SK-N-SH treated with all-trans-retinoic acid at 6 μM for 48 hours (cell line): ENCODE data around the gene GRK3.

ENCODE experiments used
- ATAC-seq: fragments of 200-7000 bp; cut with Tn5 transposase; 3 replicates; pipeline ENCODE4 v1.9.1; 2020; ENCODE audit warnings: mild to moderate bottlenecking, moderate library complexity
- BACH2 ChIP-seq: fragments of 250-450 bp; sonication (Bioruptor Pico); IDR thresholded peaks from 2 replicates; pipeline ENCODE4 v1.9.0; 2021; ENCODE audit warnings: mild to moderate bottlenecking, borderline replicate concordance
- CREB5 ChIP-seq: fragments of 250-450 bp; sonication (Bioruptor Pico); IDR thresholded peaks from 2 replicates; pipeline ENCODE4 v1.5.1; 2020; ENCODE audit warnings: low read depth, mild to moderate bottlenecking, moderate library complexity
- CSDC2 ChIP-seq: fragments of 250-450 bp; sonication (Bioruptor Pico); IDR thresholded peaks from 2 replicates; pipeline ENCODE4 v1.5.0; 2020; ENCODE audit warnings: mild to moderate bottlenecking, moderate library complexity
- CSRNP3 ChIP-seq: fragments of 250-450 bp; sonication (Bioruptor Pico); IDR thresholded peaks from 2 replicates; pipeline ENCODE4 v1.5.1; 2021; ENCODE audit warnings: mild to moderate bottlenecking, moderate library complexity
- ESRRG ChIP-seq: fragments of 250-450 bp; sonication (Bioruptor Pico); IDR thresholded peaks from 2 replicates; pipeline ENCODE4 v1.6.1; 2021; ENCODE audit warnings: mild to moderate bottlenecking
- GLIS3 ChIP-seq: fragments of 250-450 bp; sonication (Bioruptor Pico); IDR thresholded peaks from 2 replicates; pipeline ENCODE4 v1.5.0; 2020; ENCODE audit warnings: mild to moderate bottlenecking, moderate library complexity
- ISL1 ChIP-seq: fragments of 250-450 bp; sonication (Bioruptor Pico); IDR thresholded peaks from 2 replicates; pipeline ENCODE4 v2.1.2; 2022; ENCODE audit warnings: mild to moderate bottlenecking, moderate library complexity
- OSR1 ChIP-seq: fragments of 250-450 bp; sonication (Bioruptor Pico); IDR thresholded peaks from 2 replicates; pipeline ENCODE4 v1.8.0; 2022; ENCODE audit warnings: moderate library complexity, mild to moderate bottlenecking, inconsistent platforms
- POU6F1 ChIP-seq: fragments of 250-450 bp; sonication (Bioruptor Pico); IDR thresholded peaks from 2 replicates; pipeline ENCODE4 v1.8.0; 2021; ENCODE audit warnings: low read depth, mild to moderate bottlenecking, moderate library complexity, borderline replicate concordance
- PPARA ChIP-seq: fragments of 250-450 bp; sonication (Bioruptor Pico); IDR thresholded peaks from 2 replicates; pipeline ENCODE4 v1.5.0; 2020; ENCODE audit warnings: mild to moderate bottlenecking, borderline replicate concordance
- SNAI2 ChIP-seq: fragments of 250-450 bp; sonication (Bioruptor Pico); IDR thresholded peaks from 2 replicates; pipeline ENCODE4 v1.5.0; 2020; ENCODE audit warnings: mild to moderate bottlenecking, moderate library complexity
- TOX ChIP-seq: fragments of 250-450 bp; sonication (Bioruptor Pico); IDR thresholded peaks from 2 replicates; pipeline ENCODE4 v1.8.0; 2021; ENCODE audit warnings: mild to moderate bottlenecking, moderate library complexity, borderline replicate concordance
- TSHZ2 ChIP-seq: fragments of 250-450 bp; sonication (Bioruptor Pico); IDR thresholded peaks from 2 replicates; pipeline ENCODE4 v1.5.0; 2020; ENCODE audit warnings: mild to moderate bottlenecking, moderate library complexity
- ZC3H10 ChIP-seq: fragments of 250-450 bp; sonication (Bioruptor Pico); IDR thresholded peaks from 2 replicates; pipeline ENCODE4 v1.5.1; 2021; ENCODE audit warnings: mild to moderate bottlenecking, moderate library complexity
- ZFP3 ChIP-seq: fragments of 250-450 bp; sonication (Bioruptor Pico); IDR thresholded peaks from 2 replicates; pipeline ENCODE4 v1.5.0; 2020; ENCODE audit warnings: mild to moderate bottlenecking, moderate library complexity
- ZFP30 ChIP-seq: fragments of 450-650 bp; formaldehyde crosslinking; IDR thresholded peaks from 2 replicates; pipeline ENCODE4 v1.5.0; 2022; ENCODE audit warnings: mild to moderate bottlenecking, moderate library complexity
- ZNF565 ChIP-seq: fragments of 450-650 bp; formaldehyde crosslinking; conservative IDR thresholded peaks from 2 replicates; pipeline ENCODE4 v1.5.0; 2020; ENCODE audit warnings: low read depth, mild to moderate bottlenecking, moderate library complexity
- ZNF70 ChIP-seq: fragments of 450-650 bp; formaldehyde crosslinking; IDR thresholded peaks from 2 replicates; pipeline ENCODE4 v1.5.0; 2020; ENCODE audit warnings: mild to moderate bottlenecking, moderate library complexity

GRK3 gene

DNA sequence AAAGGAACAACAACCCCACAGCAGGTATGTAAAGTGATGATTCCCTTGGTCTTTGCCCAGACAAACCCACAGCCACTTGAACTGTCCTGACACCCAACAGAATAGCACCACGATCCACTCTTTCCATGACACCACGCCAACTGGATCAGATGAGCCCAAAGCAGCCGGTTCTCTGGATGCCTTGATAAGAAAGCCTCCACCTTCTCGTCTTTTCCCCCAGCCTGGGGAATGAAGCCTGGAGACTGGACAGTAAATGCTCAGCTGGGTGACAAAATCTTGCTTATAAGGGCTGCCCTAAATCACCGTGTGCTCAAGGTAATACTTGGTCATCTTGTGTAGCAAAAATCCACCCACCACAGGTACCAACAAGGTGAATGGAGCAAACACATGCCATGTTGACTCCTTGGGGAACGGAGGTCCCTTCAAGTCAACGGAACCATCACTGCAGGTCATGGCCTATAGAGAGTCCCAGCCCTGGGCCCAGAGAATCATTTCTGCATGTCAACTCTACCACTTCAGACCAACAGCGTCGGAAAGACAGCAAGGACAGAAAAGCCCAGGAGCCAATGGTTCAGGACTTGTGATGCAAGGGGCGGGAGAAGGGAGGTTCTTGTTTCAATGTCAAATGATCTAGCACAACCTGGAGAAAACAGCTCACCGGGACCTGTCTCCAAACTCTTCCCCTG is 175.3 kb downstream of the GRK3 start:
- TF ChIP-seq ISL1 (CRISPR knock-in tag), result no peak
- no peak for TF ChIP-seq ZNF70 (CRISPR knock-in tag)
- TF ChIP-seq CREB5 (CRISPR knock-in tag), result no peak
- no peak for TF ChIP-seq ESRRG (CRISPR knock-in tag)
- no peak for TF ChIP-seq PPARA
- TF ChIP-seq OSR1 (CRISPR knock-in tag), result no peak
- no peak for ATAC-seq

DNA sequence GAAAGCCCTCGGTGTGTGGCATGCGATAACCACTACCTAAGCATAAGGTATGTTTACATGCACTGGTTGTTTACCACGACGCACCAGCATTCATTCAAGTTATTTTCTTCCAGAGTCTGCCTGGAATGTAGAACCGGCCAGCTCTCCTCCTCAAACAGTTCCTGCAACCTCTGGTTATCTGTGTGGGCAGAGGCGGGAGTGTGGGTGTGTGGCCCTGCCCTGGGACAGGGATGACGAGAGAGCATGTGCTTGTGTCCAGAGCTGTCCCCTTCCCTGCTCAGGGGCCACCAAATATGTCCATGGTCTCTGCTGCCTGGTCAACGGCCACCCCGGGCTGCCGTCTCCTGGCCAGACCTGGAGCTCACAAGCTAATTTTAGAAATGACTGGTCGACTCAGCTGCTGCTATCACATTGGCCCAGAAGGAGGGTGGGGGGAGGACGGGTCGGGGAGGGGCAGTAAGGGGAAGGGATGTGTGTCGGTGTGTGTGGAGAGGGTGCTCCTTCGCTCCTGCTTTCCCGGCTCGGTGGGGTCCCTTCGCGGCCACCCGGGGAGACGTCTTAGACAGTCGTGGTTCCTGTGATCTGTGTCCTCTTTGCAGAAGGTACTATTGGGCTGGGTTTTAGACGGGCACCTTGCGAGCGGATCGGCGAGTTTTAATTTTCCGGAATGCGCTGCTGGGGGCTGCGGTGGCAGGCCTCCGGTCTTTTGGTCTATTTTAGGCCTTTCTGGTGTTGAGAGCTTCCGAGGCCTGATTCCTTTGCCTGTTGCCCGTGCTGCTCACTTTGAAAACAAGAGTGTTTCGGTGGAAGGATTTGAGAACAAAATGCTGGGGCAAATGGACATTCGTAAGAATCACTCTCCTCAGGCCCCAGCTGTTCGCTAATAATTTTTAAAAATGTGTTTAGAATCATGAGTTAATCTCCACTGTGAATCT is 177.5 kb downstream of the GRK3 start, which contains the start of gene MYO18B:
MYO18B (plus strand) TSS at position 497 of the 935 bp plus-strand sequence. CDS start 18,905 bp downstream, outside the sequence.
- no peak for ATAC-seq

More for the DNA sequence above, 177.5 kb downstream of the GRK3 start, which contains the start of gene MYO18B:
- TF ChIP-seq BACH2 (CRISPR knock-in tag), result no peak
- no peak for TF ChIP-seq CSRNP3 (CRISPR knock-in tag)
- TF ChIP-seq ZFP30, result no peak
- TF ChIP-seq TSHZ2 (CRISPR knock-in tag), result no peak
- no peak for TF ChIP-seq POU6F1 (CRISPR knock-in tag)
- TF ChIP-seq ZNF565 (CRISPR knock-in tag), result no peak
- TF ChIP-seq TOX (CRISPR knock-in tag), result no peak
- no peak for TF ChIP-seq ZC3H10 (CRISPR knock-in tag)
- no peak for TF ChIP-seq CSDC2 (CRISPR knock-in tag)
- TF ChIP-seq SNAI2 (CRISPR knock-in tag), result no peak
- no peak for TF ChIP-seq ISL1 (CRISPR knock-in tag)
- TF ChIP-seq GLIS3 (CRISPR knock-in tag), result no peak
- no peak for TF ChIP-seq ZFP3 (CRISPR knock-in tag)
